GM23338 (cell line): ENCODE measurements around the gene EGFR.

Experiments used
- CREB1 ChIP-seq: fragments of 250-450 bp; sonication (Bioruptor Pico); IDR thresholded peaks from 2 replicates; pipeline ENCODE4 v1.5.0; 2020; ENCODE audit warnings: low read depth, mild to moderate bottlenecking, moderate library complexity
- EZH2 ChIP-seq: fragments of 200-600 bp; sonication (generic); IDR thresholded peaks from one replicate; pipeline ENCODE4 v1.8.0; 2017; ENCODE audit warnings: antibody characterized with exemption, mild to moderate bottlenecking, low read depth; ENCODE audit not compliant: unreplicated experiment
- EZH2phosphoT487 ChIP-seq: fragments of 200-600 bp; sonication (generic); IDR thresholded peaks from one replicate; pipeline ENCODE4 v1.8.1; 2018; ENCODE audit warnings: antibody characterized with exemption; ENCODE audit not compliant: unreplicated experiment
- JUNB ChIP-seq: IDR thresholded peaks from one replicate; pipeline ENCODE4 v1.6.1; 2016; ENCODE audit warnings: antibody characterized with exemption; ENCODE audit not compliant: unreplicated experiment
- NANOG ChIP-seq: IDR thresholded peaks from 2 replicates; pipeline ENCODE4 v1.6.1; 2016; ENCODE audit warnings: antibody characterized with exemption, borderline replicate concordance
- POLR2AphosphoS5 ChIP-seq: IDR thresholded peaks from 2 replicates; pipeline ENCODE4 v1.6.1; 2016; ENCODE audit warnings: antibody characterized with exemption, low read depth
- STAT1 ChIP-seq: IDR thresholded peaks from one replicate; pipeline ENCODE4 v1.6.1; 2016; ENCODE audit warnings: antibody characterized with exemption; ENCODE audit not compliant: unreplicated experiment
- ZNF114 ChIP-seq: fragments of 250-450 bp; sonication (Bioruptor Pico); IDR thresholded peaks from 2 replicates; pipeline ENCODE4 v1.5.0; 2020; ENCODE audit warnings: mild to moderate bottlenecking, moderate library complexity
- TF ChIP-seq, protein P1 (sequence below), 2 experiments: fragments of 200-600 bp in 1 of 2; sonication (generic) in 1 of 2; conservative IDR thresholded peaks; 2 replicates each; pipeline versions ENCODE4 v1.5.1 to v1.6.1; 2016 to 2017; ENCODE audit warnings: antibody characterized with exemption in 2 of 2, low read depth in 2 of 2, mild to moderate bottlenecking in 2 of 2, moderate library complexity in 1 of 2
- TF ChIP-seq, protein P2 (sequence below): IDR thresholded peaks from one replicate; pipeline ENCODE4 v1.6.1; 2018; ENCODE audit warnings: antibody characterized with exemption; ENCODE audit not compliant: unreplicated experiment
- TF ChIP-seq, protein P3 (sequence below): IDR thresholded peaks from 2 replicates; pipeline ENCODE4 v1.6.1; 2016; ENCODE audit warnings: antibody characterized with exemption

DNA sequence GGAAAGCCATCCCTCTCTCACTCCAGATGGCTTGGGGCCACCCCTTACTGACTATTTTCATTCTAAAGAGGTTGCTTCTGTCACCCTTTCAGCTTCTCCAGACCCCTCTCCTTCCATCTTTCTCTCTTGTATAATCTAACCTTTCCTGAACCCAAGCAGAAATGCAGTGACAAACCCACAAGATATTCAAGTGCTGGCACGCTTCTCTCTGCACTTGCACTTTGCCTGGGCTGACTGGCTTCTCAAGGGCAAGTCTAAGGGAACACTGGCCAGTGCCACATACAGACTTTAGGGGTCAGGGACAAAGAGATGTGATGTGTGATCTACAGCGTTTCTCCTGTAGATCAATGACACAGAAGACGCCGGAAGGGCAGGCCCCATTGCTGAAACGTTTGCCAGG, 195.9 kb downstream of the EGFR start:
- no peak for TF ChIP-seq POLR2AphosphoS5
- TF ChIP-seq, protein P1, sequence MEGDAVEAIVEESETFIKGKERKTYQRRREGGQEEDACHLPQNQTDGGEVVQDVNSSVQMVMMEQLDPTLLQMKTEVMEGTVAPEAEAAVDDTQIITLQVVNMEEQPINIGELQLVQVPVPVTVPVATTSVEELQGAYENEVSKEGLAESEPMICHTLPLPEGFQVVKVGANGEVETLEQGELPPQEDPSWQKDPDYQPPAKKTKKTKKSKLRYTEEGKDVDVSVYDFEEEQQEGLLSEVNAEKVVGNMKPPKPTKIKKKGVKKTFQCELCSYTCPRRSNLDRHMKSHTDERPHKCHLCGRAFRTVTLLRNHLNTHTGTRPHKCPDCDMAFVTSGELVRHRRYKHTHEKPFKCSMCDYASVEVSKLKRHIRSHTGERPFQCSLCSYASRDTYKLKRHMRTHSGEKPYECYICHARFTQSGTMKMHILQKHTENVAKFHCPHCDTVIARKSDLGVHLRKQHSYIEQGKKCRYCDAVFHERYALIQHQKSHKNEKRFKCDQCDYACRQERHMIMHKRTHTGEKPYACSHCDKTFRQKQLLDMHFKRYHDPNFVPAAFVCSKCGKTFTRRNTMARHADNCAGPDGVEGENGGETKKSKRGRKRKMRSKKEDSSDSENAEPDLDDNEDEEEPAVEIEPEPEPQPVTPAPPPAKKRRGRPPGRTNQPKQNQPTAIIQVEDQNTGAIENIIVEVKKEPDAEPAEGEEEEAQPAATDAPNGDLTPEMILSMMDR (conservative IDR thresholded peaks at IDR 0.05; ENCODE audit: low read depth in 2 of 2), result no peak
- TF ChIP-seq EZH2, result no peak
- no peak for TF ChIP-seq EZH2phosphoT487
- no peak for TF ChIP-seq NANOG
- TF ChIP-seq, protein P2, sequence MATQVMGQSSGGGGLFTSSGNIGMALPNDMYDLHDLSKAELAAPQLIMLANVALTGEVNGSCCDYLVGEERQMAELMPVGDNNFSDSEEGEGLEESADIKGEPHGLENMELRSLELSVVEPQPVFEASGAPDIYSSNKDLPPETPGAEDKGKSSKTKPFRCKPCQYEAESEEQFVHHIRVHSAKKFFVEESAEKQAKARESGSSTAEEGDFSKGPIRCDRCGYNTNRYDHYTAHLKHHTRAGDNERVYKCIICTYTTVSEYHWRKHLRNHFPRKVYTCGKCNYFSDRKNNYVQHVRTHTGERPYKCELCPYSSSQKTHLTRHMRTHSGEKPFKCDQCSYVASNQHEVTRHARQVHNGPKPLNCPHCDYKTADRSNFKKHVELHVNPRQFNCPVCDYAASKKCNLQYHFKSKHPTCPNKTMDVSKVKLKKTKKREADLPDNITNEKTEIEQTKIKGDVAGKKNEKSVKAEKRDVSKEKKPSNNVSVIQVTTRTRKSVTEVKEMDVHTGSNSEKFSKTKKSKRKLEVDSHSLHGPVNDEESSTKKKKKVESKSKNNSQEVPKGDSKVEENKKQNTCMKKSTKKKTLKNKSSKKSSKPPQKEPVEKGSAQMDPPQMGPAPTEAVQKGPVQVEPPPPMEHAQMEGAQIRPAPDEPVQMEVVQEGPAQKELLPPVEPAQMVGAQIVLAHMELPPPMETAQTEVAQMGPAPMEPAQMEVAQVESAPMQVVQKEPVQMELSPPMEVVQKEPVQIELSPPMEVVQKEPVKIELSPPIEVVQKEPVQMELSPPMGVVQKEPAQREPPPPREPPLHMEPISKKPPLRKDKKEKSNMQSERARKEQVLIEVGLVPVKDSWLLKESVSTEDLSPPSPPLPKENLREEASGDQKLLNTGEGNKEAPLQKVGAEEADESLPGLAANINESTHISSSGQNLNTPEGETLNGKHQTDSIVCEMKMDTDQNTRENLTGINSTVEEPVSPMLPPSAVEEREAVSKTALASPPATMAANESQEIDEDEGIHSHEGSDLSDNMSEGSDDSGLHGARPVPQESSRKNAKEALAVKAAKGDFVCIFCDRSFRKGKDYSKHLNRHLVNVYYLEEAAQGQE, result no peak
- no peak for TF ChIP-seq CREB1
- TF ChIP-seq, protein P3, sequence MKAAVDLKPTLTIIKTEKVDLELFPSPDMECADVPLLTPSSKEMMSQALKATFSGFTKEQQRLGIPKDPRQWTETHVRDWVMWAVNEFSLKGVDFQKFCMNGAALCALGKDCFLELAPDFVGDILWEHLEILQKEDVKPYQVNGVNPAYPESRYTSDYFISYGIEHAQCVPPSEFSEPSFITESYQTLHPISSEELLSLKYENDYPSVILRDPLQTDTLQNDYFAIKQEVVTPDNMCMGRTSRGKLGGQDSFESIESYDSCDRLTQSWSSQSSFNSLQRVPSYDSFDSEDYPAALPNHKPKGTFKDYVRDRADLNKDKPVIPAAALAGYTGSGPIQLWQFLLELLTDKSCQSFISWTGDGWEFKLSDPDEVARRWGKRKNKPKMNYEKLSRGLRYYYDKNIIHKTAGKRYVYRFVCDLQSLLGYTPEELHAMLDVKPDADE, result no peak
- no peak for TF ChIP-seq ZNF114 (CRISPR knock-in tag)
- TF ChIP-seq STAT1, result no peak
- TF ChIP-seq JUNB, result no peak
